Adrenal gland (tissue), 12 donors: ENCODE measurements around the gene AVL9. TPM values are rescaled to one million over a fixed set of nuclear protein-coding genes. Genes with fewer than 3 reads are reported as not detected.

ENCODE experiments used
- DNase-seq, 7 donors: peaks; one replicate each; pipeline ENCODE4 v3.0.0-alpha.2; 2019 to 2020
- H3K27ac ChIP-seq, 5 donors: fragments of 200-600 bp; sonication (generic) in 4 of 5; 1 replicate in 3 of 5; 2 replicates in 2 of 5; pipeline versions ENCODE4 v1.5.1 to v1.8.0; 2016 to 2020; ENCODE audit warnings: mild to moderate bottlenecking in 1 of 5
- H3K27me3 ChIP-seq: fragments of 200-600 bp; 2 replicates; pipeline ENCODE4 v1.8.0; 2021
- H3K36me3 ChIP-seq, 2 donors: fragments of 200-600 bp; replicated peaks in 1 of 2; 1 replicate in 1 of 2; 2 replicates in 1 of 2; pipeline versions ENCODE4 v1.5.1 to v1.8.0; 2018 to 2022
- H3K4me1 ChIP-seq, 2 donors: fragments of 200-600 bp; replicated peaks in 1 of 2; 1 replicate in 1 of 2; 2 replicates in 1 of 2; pipeline versions ENCODE4 v1.5.1 to v1.8.0; 2018 to 2021
- H3K4me3 ChIP-seq, 4 donors: fragments of 200-600 bp; sonication (generic) in 3 of 4; one replicate each; pipeline ENCODE4 v1.5.1; 2016 to 2018
- H3K9me3 ChIP-seq, 3 donors: fragments of 200-600 bp; sonication (generic) in 1 of 3; replicated peaks in 1 of 3; 1 replicate in 2 of 3; 2 replicates in 1 of 3; pipeline versions ENCODE4 v1.5.1 to v1.8.0; 2016 to 2021
- POLR2A ChIP-seq, 2 donors: fragments of 450-650 bp; IDR thresholded peaks; one replicate each; pipeline ENCODE4 v1.6.1; 2017; ENCODE audit warnings: antibody characterized with exemption in 2 of 2, mild to moderate bottlenecking in 2 of 2, moderate library complexity in 1 of 2
- WGBS, 4 donors: extraction: QIAGEN DNeasy Blood & Tissue Kit in 2 of 4; methylation state at CpG; one replicate each; pipeline versions ENCODE4 v1.1.5 to v1.1.7; 2013 to 2017; 5-methylcytosine and 5-hydroxymethylcytosine counted together
- intact Hi-C, 2 donors: fragments of 100-400 bp; cut with DNase I; formaldehyde crosslinking; loops; one replicate each; pipeline versions ENCODE4 v1.14.1 to v1.15.0; 2022 to 2023
- polyA plus RNA-seq, 3 donors: library from polyadenylated mRNA; stranded (reverse); fragments of 200-250 nt in 2 of 3; fragments of 350-450 nt in 1 of 3; fragmentation: Illumina TruSeq in 1 of 3; extraction: RNeasy Lipid Tissue Mini Kit (QIAGEN cat#74804) in 1 of 3; gene quantifications; one replicate each; pipeline ENCODE4 v1.2.3, GENCODE V29; 2013 to 2014
- total RNA-seq, 9 donors: library from RNA; depleted of rRNA in 4 of 9; stranded (reverse); fragments of >200 nt in 4 of 9; fragments of 120-200 nt in 1 of 9; fragmentation: NEBNext Ultra II Directional in 1 of 9; extraction: Animal tissue kit (Norgen Biotek cat#: 25700) in 1 of 9; gene quantifications; one replicate each; pipeline versions ENCODE4 v1.1.0 to v1.2.4, GENCODE V29; 2013 to 2023
- TF ChIP-seq, protein P1 (sequence below), 6 experiments: fragments of 450-650 bp in 4 of 6; fragments of 200-600 bp in 2 of 6; sonication (generic) in 1 of 6; IDR thresholded peaks; 1 replicate in 5 of 6; 2 replicates in 1 of 6; pipeline versions ENCODE4 v1.5.1 to v1.8.0; 2016 to 2021; ENCODE audit warnings: antibody characterized with exemption in 6 of 6, mild to moderate bottlenecking in 2 of 6, moderate library complexity in 1 of 6
- donor health status: healthy with polysubstance abuse.
- donor health status: Bipolar disorder and iron deficiency.
- donor health status: DM: yes; HTN: yes; CAD: no.
- donor health status: DM: no; HTN: no; CAD: no.
- donor health status: DM: no; HTN: no; CAD: no.
- donor health status: DM: yes; HTN: yes; CAD: no.

AVL9 gene
- total and polyA plus RNA-seq, 12 donors, result 8.6 to 53.9 (median 22.7) TPM

DNA sequence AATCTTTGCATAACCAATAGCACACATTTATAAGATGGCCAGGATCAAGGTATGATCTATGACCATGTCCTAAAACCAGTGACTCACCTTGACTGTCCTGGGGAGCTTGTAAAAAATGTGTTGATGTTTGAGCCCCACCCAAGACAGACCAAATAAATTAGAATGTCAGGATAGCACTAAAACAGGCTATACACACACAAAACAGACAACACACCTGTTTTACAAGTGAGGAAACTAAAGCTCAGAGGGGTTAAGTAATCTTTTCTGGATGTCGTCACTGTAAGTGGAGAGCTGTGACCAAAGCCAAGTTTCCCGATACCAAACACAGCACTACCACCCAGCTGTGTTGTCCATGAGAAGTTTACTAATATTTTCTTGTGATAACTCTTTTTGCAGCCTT is 84.5 kb downstream of the AVL9 start:
- WGBS, 4 donors, result 94 to 96% (median 94%) methylated on average over 2 of the region's 2 CpGs
- intact Hi-C loops, result no loop called here

DNA sequence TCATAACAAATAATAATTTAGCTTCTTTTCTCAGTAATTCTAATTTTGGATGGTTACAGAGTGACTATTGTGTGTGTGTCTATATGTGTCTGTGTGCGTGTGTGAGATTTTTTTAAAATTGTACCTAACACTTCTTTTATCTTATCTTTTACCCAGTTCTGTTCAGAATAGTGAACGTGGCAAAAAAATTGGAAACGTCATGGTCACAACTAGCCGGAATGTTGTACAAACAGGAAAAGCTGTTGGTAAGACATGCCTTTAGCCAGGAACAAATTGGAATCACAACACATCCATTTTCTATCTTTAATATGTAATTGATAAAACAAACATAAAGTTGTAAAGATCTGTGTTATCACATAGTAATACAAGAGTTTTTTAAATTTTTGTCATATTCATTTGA is 85.4 kb downstream of the AVL9 start:
- H3K27me3 ChIP-seq, result no peaks in the 10 kb centered on the region
- TF ChIP-seq, protein P1, sequence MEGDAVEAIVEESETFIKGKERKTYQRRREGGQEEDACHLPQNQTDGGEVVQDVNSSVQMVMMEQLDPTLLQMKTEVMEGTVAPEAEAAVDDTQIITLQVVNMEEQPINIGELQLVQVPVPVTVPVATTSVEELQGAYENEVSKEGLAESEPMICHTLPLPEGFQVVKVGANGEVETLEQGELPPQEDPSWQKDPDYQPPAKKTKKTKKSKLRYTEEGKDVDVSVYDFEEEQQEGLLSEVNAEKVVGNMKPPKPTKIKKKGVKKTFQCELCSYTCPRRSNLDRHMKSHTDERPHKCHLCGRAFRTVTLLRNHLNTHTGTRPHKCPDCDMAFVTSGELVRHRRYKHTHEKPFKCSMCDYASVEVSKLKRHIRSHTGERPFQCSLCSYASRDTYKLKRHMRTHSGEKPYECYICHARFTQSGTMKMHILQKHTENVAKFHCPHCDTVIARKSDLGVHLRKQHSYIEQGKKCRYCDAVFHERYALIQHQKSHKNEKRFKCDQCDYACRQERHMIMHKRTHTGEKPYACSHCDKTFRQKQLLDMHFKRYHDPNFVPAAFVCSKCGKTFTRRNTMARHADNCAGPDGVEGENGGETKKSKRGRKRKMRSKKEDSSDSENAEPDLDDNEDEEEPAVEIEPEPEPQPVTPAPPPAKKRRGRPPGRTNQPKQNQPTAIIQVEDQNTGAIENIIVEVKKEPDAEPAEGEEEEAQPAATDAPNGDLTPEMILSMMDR (IDR thresholded peaks at IDR 0.05), result no peak
- no peak overlapping the region for H3K4me3 ChIP-seq
- no peaks in the 10 kb centered on the region for H3K4me1 ChIP-seq
- H3K27ac ChIP-seq, result no peak overlapping the region
- H3K36me3 ChIP-seq, result peaks cover 0 to 73% of the 10 kb centered on the region in 2 donors
- no peaks in the 10 kb centered on the region for H3K9me3 ChIP-seq
- WGBS, 4 donors, result 90 to 94% (median 91%) methylated on average over 4 of the region's 4 CpGs
- intact Hi-C loops, result no loop called here
- DNase-seq, result no peak

More for the DNA sequence above, 84.5 kb downstream of the AVL9 start:
- no peak for DNase-seq
- H3K4me3 ChIP-seq, result no peak overlapping the region
- no peaks in the 10 kb centered on the region for H3K4me1 ChIP-seq
- H3K27ac ChIP-seq, result no peak overlapping the region
- H3K9me3 ChIP-seq, result no peaks in the 10 kb centered on the region
- TF ChIP-seq, protein P1 (IDR thresholded peaks at IDR 0.05), result no peak
- H3K27me3 ChIP-seq, result no peaks in the 10 kb centered on the region
- H3K36me3 ChIP-seq, result peaks cover 0 to 65% of the 10 kb centered on the region in 2 donors

DNA sequence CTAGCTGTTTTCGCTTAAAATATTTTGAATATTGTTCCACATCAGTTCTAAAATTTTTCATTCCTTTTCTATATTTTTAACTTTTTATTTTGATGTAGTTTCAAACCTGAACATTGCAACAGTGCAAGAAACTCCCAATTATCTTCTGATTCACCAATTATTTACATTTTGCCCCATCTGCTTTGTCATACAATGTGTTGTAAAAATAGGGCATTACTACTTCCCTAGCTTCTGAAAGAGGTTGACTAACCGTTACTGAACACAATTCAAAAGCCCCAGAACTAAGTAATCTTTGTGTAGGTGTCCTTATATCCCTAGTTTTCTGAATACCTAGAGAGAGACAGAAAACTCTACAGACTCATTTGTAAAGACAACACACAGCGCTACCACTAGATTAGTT is 86.7 kb downstream of the AVL9 start:
- no peak for TF ChIP-seq POLR2A (IDR thresholded peaks at IDR 0.05)
- TF ChIP-seq, protein P1 (IDR thresholded peaks at IDR 0.05), result no peak
- Histone ChIP-seq H3K4me1 (no peaks in the 10 kb centered on the region), H3K36me3 (peaks cover 0 to 70% of the 10 kb centered on the region in 2 donors), H3K9me3 (no peaks in the 10 kb centered on the region), H3K27ac (no peak overlapping the region), H3K4me3 (no peak overlapping the region), H3K27me3 (no peaks in the 10 kb centered on the region)
- intact Hi-C loops, result no loop called here
- WGBS, 4 donors, result 93 to 100% (median 95%) methylated on average over 3 of the region's 3 CpGs
- no peak for DNase-seq

DNA sequence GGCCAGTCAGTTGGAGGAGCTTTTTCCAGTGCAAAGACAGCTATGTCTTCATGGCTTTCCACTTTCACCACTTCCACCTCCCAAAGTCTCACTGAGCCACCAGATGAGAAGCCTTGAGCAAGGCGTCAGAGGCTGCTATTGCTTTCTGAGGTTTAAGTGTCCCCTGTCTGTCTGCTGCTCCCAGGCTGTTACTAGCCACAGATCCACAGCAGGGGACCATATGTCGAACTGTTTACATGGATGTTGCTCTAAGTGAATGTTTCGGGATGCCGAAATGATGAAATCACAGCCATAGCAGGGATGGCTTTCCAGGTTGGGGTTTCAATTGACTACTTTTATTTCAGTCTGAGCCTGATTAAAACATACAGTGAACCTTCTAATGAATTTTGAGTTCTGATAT is 88.5 kb downstream of the AVL9 start:
- TF ChIP-seq POLR2A (IDR thresholded peaks at IDR 0.05), result no peak
- TF ChIP-seq, protein P1 (IDR thresholded peaks at IDR 0.05), result no peak
- Histone ChIP-seq H3K4me3 (no peak overlapping the region), H3K9me3 (no peaks in the 10 kb centered on the region), H3K27me3 (no peaks in the 10 kb centered on the region), H3K27ac (no peak overlapping the region), H3K4me1 (peaks cover 3 to 8% of the 10 kb centered on the region in 2 donors), H3K36me3 (peaks cover 0 to 59% of the 10 kb centered on the region in 2 donors)
- DNase-seq, result no peak
- intact Hi-C loops, result no loop called here
- 90 to 97% (median 94%) methylated on average over 4 of the region's 4 CpGs for WGBS, 4 donors
